Loucy (cell line): Measurements from ENCODE around the gene GSG1.

Source experiments
- H2AFZ ChIP-seq: fragments of 200-600 bp; sonication (generic); 2 replicates; pipeline ENCODE4 v1.6.0; 2016; ENCODE audit warnings: antibody characterized with exemption, mild to moderate bottlenecking, low read length, moderate library complexity
- H3F3A ChIP-seq: fragments of 200-600 bp; 2 replicates; pipeline ENCODE4 v1.6.0; 2016; ENCODE audit warnings: antibody characterized with exemption, low read depth, mild to moderate bottlenecking
- H3K27me3 ChIP-seq: fragments of 200-600 bp; sonication (generic); 2 replicates; pipeline ENCODE4 v1.6.1; 2014; ENCODE audit warnings: low read length, mild to moderate bottlenecking; ENCODE audit not compliant: insufficient read depth, poor library complexity, severe bottlenecking
- H3K36me3 ChIP-seq: fragments of 200-600 bp; sonication (generic); 2 replicates; pipeline ENCODE4 v1.6.1; 2016; ENCODE audit warnings: low read length; ENCODE audit not compliant: insufficient read depth
- H3K4me1 ChIP-seq: fragments of 200-600 bp; sonication (generic); 2 replicates; pipeline ENCODE4 v1.5.1; 2014; ENCODE audit warnings: low read length, mild to moderate bottlenecking; ENCODE audit not compliant: insufficient read depth, poor library complexity, severe bottlenecking
- H3K4me2 ChIP-seq: fragments of 200-600 bp; sonication (generic); 2 replicates; pipeline ENCODE4 v1.6.0; 2014; ENCODE audit warnings: antibody characterized with exemption, low read length, low read depth, mild to moderate bottlenecking; ENCODE audit not compliant: poor library complexity, severe bottlenecking
- H3K4me3 ChIP-seq: fragments of 200-600 bp; sonication (generic); 2 replicates; pipeline ENCODE4 v1.5.1; 2014; ENCODE audit warnings: low read length, mild to moderate bottlenecking, mixed read lengths; ENCODE audit not compliant: poor library complexity, severe bottlenecking
- H3K79me2 ChIP-seq: fragments of 200-600 bp; sonication (generic); 2 replicates; pipeline ENCODE4 v1.6.1; 2014; ENCODE audit warnings: low read length; ENCODE audit not compliant: insufficient read depth
- H3K9ac ChIP-seq: fragments of 200-600 bp; sonication (generic); 2 replicates; pipeline ENCODE4 v1.6.0; 2014; ENCODE audit warnings: mild to moderate bottlenecking, low read depth, low read length, moderate library complexity; ENCODE audit not compliant: poor library complexity, severe bottlenecking
- H3K9me2 ChIP-seq: fragments of 200-600 bp; sonication (generic); replicated peaks from 2 replicates; pipeline ENCODE4 v1.6.1; 2016; ENCODE audit warnings: low read depth, low read length, mixed read lengths
- H3K9me3 ChIP-seq: fragments of 200-600 bp; sonication (generic); 2 replicates; pipeline ENCODE4 v1.6.1; 2014; ENCODE audit warnings: mild to moderate bottlenecking, antibody characterized with exemption, low read length, low read depth; ENCODE audit not compliant: insufficient read depth
- H4K20me1 ChIP-seq: fragments of 200-600 bp; sonication (generic); 2 replicates; pipeline ENCODE4 v1.6.0; 2014; ENCODE audit warnings: antibody characterized with exemption, low read length, mild to moderate bottlenecking; ENCODE audit not compliant: insufficient read depth, poor library complexity, severe bottlenecking
- EZH2phosphoT487 ChIP-seq: fragments of 200-600 bp; IDR thresholded peaks from 2 replicates; pipeline ENCODE4 v1.6.1; 2018; ENCODE audit warnings: antibody characterized with exemption, mild to moderate bottlenecking, moderate library complexity, borderline replicate concordance
- TF ChIP-seq, protein P1 (sequence below): fragments of 200-600 bp; sonication (generic); conservative IDR thresholded peaks from 2 replicates; pipeline ENCODE4 v1.5.1; 2014; ENCODE audit warnings: mild to moderate bottlenecking, antibody characterized with exemption, low read length

The GSG1 gene

DNA sequence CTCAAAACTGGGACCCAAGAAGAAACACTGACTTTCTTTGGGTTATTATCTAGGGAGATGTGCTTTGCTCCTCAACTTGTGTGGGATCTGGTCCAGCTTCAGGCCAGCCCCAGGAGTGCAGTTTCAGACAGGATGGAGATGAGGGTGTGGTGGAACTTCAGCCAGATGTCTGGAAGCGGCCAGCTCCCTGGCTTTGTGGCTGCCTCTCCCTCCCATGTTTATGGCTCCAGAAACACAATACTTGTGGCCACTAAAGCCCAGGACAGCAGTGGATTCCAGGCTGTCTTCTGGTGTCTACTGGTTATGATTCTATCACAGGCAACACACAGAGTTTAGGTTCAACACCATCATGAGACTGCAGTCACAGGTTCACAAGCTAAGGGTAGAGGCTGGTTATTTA is 48.8 kb upstream of the GSG1 start:
- Histone ChIP-seq H3K9me3 (no peaks in the 10 kb centered on the region), H3F3A (peaks cover 7% of the 10 kb centered on the region; the same call in 1 of the 2 replicates), H4K20me1 (no peaks in the 10 kb centered on the region), H3K27me3 (no peaks in the 10 kb centered on the region), H3K4me2 (no peak overlapping the region), H3K4me3 (no peak overlapping the region), H3K9ac (no peak overlapping the region), H3K4me1 (peaks cover 49% of the 10 kb centered on the region), H3K9me2 (no peaks in the 10 kb centered on the region), H3K79me2 (no peaks in the 10 kb centered on the region), H2AFZ (no peak overlapping the region), H3K36me3 (no peaks in the 10 kb centered on the region)
- TF ChIP-seq, protein P1, sequence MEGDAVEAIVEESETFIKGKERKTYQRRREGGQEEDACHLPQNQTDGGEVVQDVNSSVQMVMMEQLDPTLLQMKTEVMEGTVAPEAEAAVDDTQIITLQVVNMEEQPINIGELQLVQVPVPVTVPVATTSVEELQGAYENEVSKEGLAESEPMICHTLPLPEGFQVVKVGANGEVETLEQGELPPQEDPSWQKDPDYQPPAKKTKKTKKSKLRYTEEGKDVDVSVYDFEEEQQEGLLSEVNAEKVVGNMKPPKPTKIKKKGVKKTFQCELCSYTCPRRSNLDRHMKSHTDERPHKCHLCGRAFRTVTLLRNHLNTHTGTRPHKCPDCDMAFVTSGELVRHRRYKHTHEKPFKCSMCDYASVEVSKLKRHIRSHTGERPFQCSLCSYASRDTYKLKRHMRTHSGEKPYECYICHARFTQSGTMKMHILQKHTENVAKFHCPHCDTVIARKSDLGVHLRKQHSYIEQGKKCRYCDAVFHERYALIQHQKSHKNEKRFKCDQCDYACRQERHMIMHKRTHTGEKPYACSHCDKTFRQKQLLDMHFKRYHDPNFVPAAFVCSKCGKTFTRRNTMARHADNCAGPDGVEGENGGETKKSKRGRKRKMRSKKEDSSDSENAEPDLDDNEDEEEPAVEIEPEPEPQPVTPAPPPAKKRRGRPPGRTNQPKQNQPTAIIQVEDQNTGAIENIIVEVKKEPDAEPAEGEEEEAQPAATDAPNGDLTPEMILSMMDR, result no peak
- TF ChIP-seq EZH2phosphoT487, result no peak

DNA sequence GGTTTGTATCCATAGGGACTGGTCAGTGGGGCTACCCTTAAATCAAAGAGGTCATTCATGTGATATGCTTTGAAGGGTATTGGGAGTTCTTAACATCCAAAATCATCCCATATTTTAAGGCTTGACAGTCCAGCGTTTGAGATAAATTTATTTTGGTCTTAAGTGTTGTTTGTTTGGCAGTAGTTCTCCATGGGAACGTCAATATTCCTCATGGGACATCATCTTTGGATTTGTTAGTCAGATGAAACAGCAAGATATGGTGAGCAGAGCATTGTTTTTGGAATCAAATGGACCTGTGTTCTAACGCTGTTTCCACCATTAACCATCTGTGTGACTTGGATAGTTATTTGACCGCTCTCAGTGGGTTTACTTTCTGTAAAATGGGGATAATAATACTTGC is 45.9 kb upstream of the GSG1 start:
- no peaks in the 10 kb centered on the region for H3K79me2 ChIP-seq
- no peak for TF ChIP-seq EZH2phosphoT487
- TF ChIP-seq, protein P1, result no peak
- H3K9me2 ChIP-seq, result no peaks in the 10 kb centered on the region
- H3K27me3 ChIP-seq, result no peaks in the 10 kb centered on the region
- no peaks in the 10 kb centered on the region for H3K9me3 ChIP-seq
- H3K9ac ChIP-seq, result no peak overlapping the region
- no peak overlapping the region for H3K4me3 ChIP-seq
- no peaks in the 10 kb centered on the region for H3K36me3 ChIP-seq
- H3F3A ChIP-seq, result peaks cover 7% of the 10 kb centered on the region; the same call in 1 of the 2 replicates
- no peak overlapping the region for H3K4me2 ChIP-seq
- H2AFZ ChIP-seq, result no peak overlapping the region
- H4K20me1 ChIP-seq, result no peaks in the 10 kb centered on the region
- H3K4me1 ChIP-seq, result peaks cover 52% of the 10 kb centered on the region

DNA sequence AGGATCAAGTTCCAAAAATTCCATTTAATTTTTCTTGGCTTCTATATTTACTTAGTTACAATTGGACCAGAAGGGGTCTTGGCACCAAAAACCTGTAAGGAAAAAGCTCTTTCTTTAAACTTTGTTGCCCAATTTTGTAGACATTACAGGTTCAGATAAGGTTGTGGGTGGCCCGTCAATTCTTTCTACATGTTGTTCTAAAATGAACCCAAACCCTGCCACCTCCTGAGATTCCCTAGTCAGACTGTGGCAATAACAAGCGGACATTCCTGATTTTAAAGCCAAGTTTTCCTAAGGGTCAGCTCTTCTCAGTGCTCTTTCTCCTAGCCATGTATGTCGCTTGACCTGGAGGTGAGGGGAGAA is 45.0 kb upstream of the GSG1 start:
- peak overlapping the region; percentile 49 for H3K4me3 ChIP-seq
- H3K79me2 ChIP-seq, result no peaks in the 10 kb centered on the region
- peaks cover 7% of the 10 kb centered on the region; the same call in 1 of the 2 replicates for H3F3A ChIP-seq
- H4K20me1 ChIP-seq, result no peaks in the 10 kb centered on the region
- H3K27me3 ChIP-seq, result no peaks in the 10 kb centered on the region
- peaks cover 55% of the 10 kb centered on the region for H3K4me1 ChIP-seq
- no peaks in the 10 kb centered on the region for H3K9me2 ChIP-seq
- H2AFZ ChIP-seq, result no peak overlapping the region
- no peaks in the 10 kb centered on the region for H3K9me3 ChIP-seq
- peak overlapping the region; percentile 60 for H3K4me2 ChIP-seq
- TF ChIP-seq, protein P1, result no peak
- TF ChIP-seq EZH2phosphoT487, result no peak
- peak overlapping the region; percentile 56 for H3K9ac ChIP-seq
- no peaks in the 10 kb centered on the region for H3K36me3 ChIP-seq
